Mucosa of descending colon (tissue), 3 donors: Measurements from ENCODE around the gene SLX1A. TPM values are rescaled to one million over a fixed set of nuclear protein-coding genes. Genes with fewer than 3 reads are reported as not detected.

Source experiments
- ATAC-seq: fragments of 200-7000 bp; cut with Tn5 transposase; one replicate; pipeline ENCODE4 v1.9.1; 2020; ENCODE audit warnings: mild to moderate bottlenecking, moderate library complexity
- DNase-seq, 3 donors: peaks; one replicate each; pipeline ENCODE4 v3.0.0-alpha.2; 2020
- H3K36me3 ChIP-seq: fragments of 200-600 bp; one replicate; pipeline ENCODE4 v1.8.0; 2021; ENCODE audit warnings: low read depth, mild to moderate bottlenecking
- H3K4me1 ChIP-seq: fragments of 200-600 bp; one replicate; pipeline ENCODE4 v1.8.0; 2021; ENCODE audit warnings: low read depth, mild to moderate bottlenecking
- H3K4me3 ChIP-seq: fragments of 200-600 bp; one replicate; pipeline ENCODE4 v1.8.0; 2021; ENCODE audit warnings: mild to moderate bottlenecking
- H3K9me3 ChIP-seq: fragments of 200-600 bp; one replicate; pipeline ENCODE4 v1.8.0; 2021; ENCODE audit warnings: mild to moderate bottlenecking
- intact Hi-C, 2 donors: fragments of 100-400 bp; cut with DNase I in 1 of 2; cut with micrococcal nuclease in 1 of 2; formaldehyde crosslinking; loops; one replicate each; pipeline versions ENCODE4 v1.11.0 to v1.11.1; 2022; cut with DNase I, micrococcal nuclease
- total RNA-seq, 3 donors: library from RNA; stranded (reverse); fragmentation: NEBNext Ultra II Directional in 2 of 3; extraction: Animal tissue kit (Norgen Biotek cat#: 25700) in 2 of 3; gene quantifications; one replicate each; pipeline versions ENCODE4 v1.2.1 to v1.2.4, GENCODE V29; 2021 to 2023
- TF ChIP-seq, protein P1 (sequence below): fragments of 200-600 bp; IDR thresholded peaks from one replicate; pipeline ENCODE4 v1.8.0; 2022; ENCODE audit warnings: antibody characterized with exemption, mild to moderate bottlenecking
- donor health status: DM: no; HTN: no; CAD: no; lungs with moderate emphysema.
- donor health status: DM: no; HTN: no; CAD: no.
- donor health status: DM: no; HTN: yes; CAD: no.

SLX1A gene
- total RNA-seq, 3 donors from 2014 or later, result 52.8 to 100 (median 68.0) TPM

DNA sequence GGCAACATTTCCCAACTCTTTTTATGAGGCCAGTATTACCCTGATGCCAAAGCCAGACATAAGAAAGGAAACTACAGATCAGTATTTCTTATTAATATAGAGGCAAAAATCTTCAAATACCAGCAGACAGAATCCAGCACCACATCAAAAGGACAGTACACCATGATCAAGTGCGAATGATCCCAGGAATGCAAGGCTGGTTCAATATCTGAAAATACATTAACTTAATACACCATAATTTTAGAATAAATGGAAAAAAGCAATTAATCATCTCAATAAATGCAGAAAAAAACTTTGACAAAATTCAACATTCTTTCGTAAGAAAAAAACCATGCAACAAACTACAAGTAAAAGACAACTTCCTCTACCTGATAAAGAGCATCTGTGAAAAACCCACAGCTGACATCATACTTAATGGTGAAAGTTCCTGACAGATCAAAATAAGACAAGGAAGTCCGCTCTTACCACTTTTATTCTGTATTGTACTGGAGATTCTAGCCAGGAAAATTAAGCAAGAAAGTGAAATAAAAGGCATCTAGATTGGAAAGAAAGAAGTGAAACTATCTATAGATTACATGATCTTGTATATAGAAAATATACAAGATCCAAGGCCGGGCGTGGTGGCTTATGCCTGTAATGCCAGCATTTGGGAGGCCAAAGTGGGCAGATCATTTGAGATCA lies 44.3 kb upstream of the SLX1A start:
- Histone ChIP-seq H3K9me3 (peaks cover 9% of the 10 kb centered on the region), H3K4me1 (no peaks in the 10 kb centered on the region), H3K36me3 (no peaks in the 10 kb centered on the region), H3K4me3 (no peak overlapping the region)
- intact Hi-C loops, result no loop called here
- TF ChIP-seq, protein P1, sequence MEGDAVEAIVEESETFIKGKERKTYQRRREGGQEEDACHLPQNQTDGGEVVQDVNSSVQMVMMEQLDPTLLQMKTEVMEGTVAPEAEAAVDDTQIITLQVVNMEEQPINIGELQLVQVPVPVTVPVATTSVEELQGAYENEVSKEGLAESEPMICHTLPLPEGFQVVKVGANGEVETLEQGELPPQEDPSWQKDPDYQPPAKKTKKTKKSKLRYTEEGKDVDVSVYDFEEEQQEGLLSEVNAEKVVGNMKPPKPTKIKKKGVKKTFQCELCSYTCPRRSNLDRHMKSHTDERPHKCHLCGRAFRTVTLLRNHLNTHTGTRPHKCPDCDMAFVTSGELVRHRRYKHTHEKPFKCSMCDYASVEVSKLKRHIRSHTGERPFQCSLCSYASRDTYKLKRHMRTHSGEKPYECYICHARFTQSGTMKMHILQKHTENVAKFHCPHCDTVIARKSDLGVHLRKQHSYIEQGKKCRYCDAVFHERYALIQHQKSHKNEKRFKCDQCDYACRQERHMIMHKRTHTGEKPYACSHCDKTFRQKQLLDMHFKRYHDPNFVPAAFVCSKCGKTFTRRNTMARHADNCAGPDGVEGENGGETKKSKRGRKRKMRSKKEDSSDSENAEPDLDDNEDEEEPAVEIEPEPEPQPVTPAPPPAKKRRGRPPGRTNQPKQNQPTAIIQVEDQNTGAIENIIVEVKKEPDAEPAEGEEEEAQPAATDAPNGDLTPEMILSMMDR, result no peak
- ATAC-seq, result no peak
- DNase-seq, result peak in 1 of 3 donors; percentile 4

DNA sequence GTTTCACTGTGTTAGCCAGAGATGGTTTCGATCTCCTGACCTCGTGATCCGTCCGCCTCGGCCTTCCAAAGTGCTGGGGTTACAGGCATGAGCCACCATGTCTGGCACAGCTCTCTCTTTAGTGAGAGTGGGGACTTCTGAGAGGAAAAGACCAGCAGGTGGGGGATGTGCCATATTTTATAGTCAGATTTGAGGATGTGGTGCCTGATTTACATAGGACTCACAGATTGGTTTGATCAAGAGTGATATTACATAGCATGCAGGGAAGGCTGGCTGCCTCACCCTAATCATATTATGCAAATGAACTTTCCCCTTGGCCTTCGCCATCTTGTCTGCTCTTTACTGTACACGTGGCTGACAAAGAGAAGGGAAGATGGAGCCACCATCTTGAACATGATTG lies 42.6 kb upstream of the SLX1A start:
- no peaks in the 10 kb centered on the region for H3K36me3 ChIP-seq
- no peak for DNase-seq
- TF ChIP-seq, protein P1, result no peak
- H3K4me3 ChIP-seq, result no peak overlapping the region
- H3K9me3 ChIP-seq, result peaks cover 9% of the 10 kb centered on the region
- ATAC-seq, result no peak
- H3K4me1 ChIP-seq, result no peaks in the 10 kb centered on the region
- intact Hi-C loops, result no loop called here

DNA sequence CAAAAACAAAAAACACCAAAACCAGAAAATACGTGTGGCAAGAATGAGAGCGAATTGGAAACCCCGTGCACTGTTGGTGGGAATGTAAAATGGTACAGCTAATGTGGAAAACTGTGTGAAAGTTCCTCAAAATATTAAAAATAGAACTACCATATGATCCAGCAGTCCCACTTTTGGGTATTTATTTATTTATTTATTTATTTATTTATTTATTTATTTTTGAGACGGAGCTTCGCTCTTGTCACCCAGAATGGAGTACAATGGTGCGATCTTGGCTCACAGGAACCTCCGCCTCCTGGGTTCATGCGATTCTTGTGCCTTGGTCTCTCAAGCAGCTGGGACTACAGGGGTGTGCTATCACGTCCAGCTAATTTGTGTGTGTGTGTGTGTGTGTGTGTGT lies 41.2 kb upstream of the SLX1A start:
- intact Hi-C loops, result no loop called here
- H3K36me3 ChIP-seq, result no peaks in the 10 kb centered on the region
- ATAC-seq (no peak), DNase-seq (peak in 1 of 3 donors; percentile 2)
- H3K4me3 ChIP-seq, result no peak overlapping the region
- H3K4me1 ChIP-seq, result no peaks in the 10 kb centered on the region
- peaks cover 9% of the 10 kb centered on the region for H3K9me3 ChIP-seq
- TF ChIP-seq, protein P1, result no peak

DNA sequence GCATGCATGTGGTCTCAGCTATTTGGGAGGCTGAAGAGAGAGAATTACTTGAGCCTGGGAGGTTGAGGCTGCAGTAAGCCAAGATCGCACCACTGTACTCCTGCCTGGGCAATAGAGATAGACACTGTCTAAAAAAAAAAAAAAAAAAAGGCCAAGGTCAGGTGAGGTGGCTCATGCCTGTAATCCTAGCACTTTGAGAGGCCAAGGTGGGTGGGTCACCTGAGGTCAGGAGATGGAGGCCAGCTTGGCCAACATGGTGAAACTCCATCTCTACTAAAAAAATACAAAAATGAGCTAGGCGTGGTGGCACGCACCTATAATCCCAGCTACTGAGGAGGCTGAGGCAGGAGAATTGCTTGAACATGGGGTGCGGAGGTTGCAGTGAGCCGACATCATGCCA lies 38.5 kb upstream of the SLX1A start:
- DNase-seq, result no peak
- Histone ChIP-seq H3K9me3 (no peaks in the 10 kb centered on the region), H3K4me3 (no peak overlapping the region), H3K4me1 (no peaks in the 10 kb centered on the region), H3K36me3 (no peaks in the 10 kb centered on the region)
- TF ChIP-seq, protein P1, result no peak
- intact Hi-C loops, result no loop called here
- no peak for ATAC-seq

DNA sequence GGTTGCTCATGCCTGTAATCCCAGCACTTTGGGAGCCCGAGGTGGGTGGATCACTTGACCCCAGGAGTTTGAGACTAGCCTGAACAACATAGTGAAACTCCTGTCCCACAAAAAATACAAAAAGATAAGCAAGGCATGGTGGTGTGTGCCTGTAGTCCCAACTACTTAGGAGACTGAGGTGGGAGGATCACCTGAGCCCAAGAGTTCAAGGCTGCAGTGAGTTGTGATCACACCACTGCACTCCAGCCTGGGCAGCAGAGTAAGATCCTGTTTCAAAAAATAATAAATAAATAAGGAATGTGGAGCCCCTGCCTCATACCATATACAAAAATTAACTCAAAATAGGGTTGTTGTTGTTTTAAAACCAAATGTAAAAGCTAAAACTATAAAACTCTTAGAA lies 36.5 kb upstream of the SLX1A start:
- no peak for ATAC-seq

More for the DNA sequence above, 36.5 kb upstream of the SLX1A start:
- intact Hi-C loops, result no loop called here
- Histone ChIP-seq H3K36me3 (no peaks in the 10 kb centered on the region), H3K4me3 (no peak overlapping the region), H3K9me3 (no peaks in the 10 kb centered on the region), H3K4me1 (no peaks in the 10 kb centered on the region)
- no peak for DNase-seq
- TF ChIP-seq, protein P1, result no peak
